HepG2 (cell line): Measurements from ENCODE around the gene OR10X1. TPM values are rescaled to one million over a fixed set of nuclear protein-coding genes. Genes with fewer than 3 reads are reported as not detected.

Source experiments
- ATAC-seq: fragments of 200-7000 bp; cut with Tn5 transposase; 3 replicates; pipeline ENCODE4 v1.9.1; 2020; ENCODE audit warnings: mild to moderate bottlenecking, moderate library complexity
- BruUV-seq: library from RNA; stranded (reverse); fragments of 400-500 nt; replicated peaks from 2 replicates; lab custom pipeline; 2021; lab: Mats Ljungman, UMichigan
- CTCF ChIA-PET: fragments of 300-600 bp; formaldehyde crosslinking; extraction: SDS; loops from one replicate; lab custom pipeline; 2021; ENCODE audit warnings: low total read pairs, inconsistent platforms, low intra/inter-chr PET ratio; lab: Yijun Ruan, JAX
- POLR2A ChIA-PET: fragments of 350-600 bp; sonication (Branson Sonifier 250); formaldehyde crosslinking; loops from one replicate; lab custom pipeline; 2020; ENCODE audit warnings: antibody characterized with exemption, inconsistent platforms; lab: Yijun Ruan, JAX
- DNase-seq: peaks from one replicate; pipeline ENCODE4 v3.0.0-alpha.2; 2015; ENCODE audit warnings: low spot score
- FAIRE-seq: peaks from 3 replicates; lab custom pipeline; 2011; peaks lifted over from hg19 to GRCh38; lab: Jason Lieb, UNC
- H2AFZ ChIP-seq: one replicate; pipeline ENCODE4 v1.6.1; 2011; ENCODE audit warnings: low read length, inconsistent platforms
- H3K27ac ChIP-seq: fragments of 300-600 bp; 3 replicates; pipeline ENCODE4 v1.8.0; 2011; ENCODE audit warnings: mixed run types, mild to moderate bottlenecking, mixed read lengths, low read length, inconsistent platforms; ENCODE audit not compliant: insufficient read depth; ENCODE audit errors: extremely low read length
- H3K27me3 ChIP-seq, 2 experiments: fragments of 200-600 bp in 1 of 2; 2 replicates in 1 of 2; 3 replicates in 1 of 2; pipeline versions ENCODE4 v1.6.0 to v1.8.0; 2011; ENCODE audit warnings: low read length in 2 of 2, mild to moderate bottlenecking in 2 of 2, moderate library complexity in 2 of 2, inconsistent platforms in 1 of 2; ENCODE audit not compliant: insufficient read depth in 2 of 2, control insufficient read depth in 1 of 2
- H3K36me3 ChIP-seq, 2 experiments: fragments of 200-600 bp in 1 of 2; replicated peaks in 1 of 2; 2 replicates in 1 of 2; 3 replicates in 1 of 2; pipeline versions ENCODE4 v1.5.1 to v1.8.0; 2011; ENCODE audit warnings: low read length in 2 of 2, inconsistent platforms in 1 of 2; ENCODE audit not compliant: insufficient read depth in 2 of 2, control insufficient read depth in 1 of 2
- H3K4me1 ChIP-seq: 2 replicates; pipeline ENCODE4 v1.5.1; 2012; ENCODE audit warnings: low read length, inconsistent platforms; ENCODE audit not compliant: insufficient read depth
- H3K4me2 ChIP-seq: 2 replicates; pipeline ENCODE4 v1.6.0; 2011; ENCODE audit warnings: low read depth, low read length, inconsistent platforms
- H3K4me3 ChIP-seq, 3 experiments: fragments of 200-600 bp in 1 of 3; sonication (generic), shearing (Covaris generic) in 1 of 3; replicated peaks in 1 of 3; 2 replicates each; pipeline ENCODE4 v1.5.1; 2011 to 2016; ENCODE audit warnings: low read length in 3 of 3, inconsistent platforms in 2 of 3, low read depth in 2 of 3, mild to moderate bottlenecking in 2 of 3, control low read depth in 1 of 3, mixed read lengths in 1 of 3; ENCODE audit not compliant: insufficient read depth in 1 of 3
- H3K79me2 ChIP-seq: one replicate; pipeline ENCODE4 v1.6.1; 2011; ENCODE audit warnings: low read length, inconsistent platforms; ENCODE audit not compliant: insufficient read depth
- H3K9ac ChIP-seq: 2 replicates; pipeline ENCODE4 v1.6.0; 2011; ENCODE audit warnings: mild to moderate bottlenecking, low read depth, low read length, inconsistent platforms; ENCODE audit not compliant: insufficient read depth
- H3K9me3 ChIP-seq: 2 replicates; pipeline ENCODE4 v1.5.1; 2012; ENCODE audit warnings: mild to moderate bottlenecking, low read length
- H4K20me1 ChIP-seq: 2 replicates; pipeline ENCODE4 v1.6.0; 2011; ENCODE audit warnings: inconsistent platforms, mild to moderate bottlenecking, low read length, moderate library complexity; ENCODE audit not compliant: insufficient read depth
- ARNTL ChIP-seq: sonication (generic); formaldehyde crosslinking; IDR thresholded peaks from 2 replicates; pipeline ENCODE4 v1.4.0; 2020; ENCODE audit warnings: mild to moderate bottlenecking, missing genetic modification reagents
- CHD2 ChIP-seq: IDR thresholded peaks from 2 replicates; pipeline ENCODE4 v1.6.1; 2011; ENCODE audit warnings: low read depth, low read length, improper control_type of control experiment
- KLF16 ChIP-seq, 2 experiments: sonication (generic) in 1 of 2; formaldehyde crosslinking in 1 of 2; IDR thresholded peaks; 2 replicates each; pipeline versions ENCODE4 v1.6.1 to v1.8.0; 2016 to 2023; ENCODE audit warnings: missing genetic modification reagents in 2 of 2, missing compliant biosample characterization in 1 of 2
- NR2F1 ChIP-seq, 2 experiments: fragments of 450-650 bp in 1 of 2; formaldehyde crosslinking in 1 of 2; IDR thresholded peaks; 2 replicates each; pipeline versions ENCODE4 v1.5.0 to v1.6.1; 2016 to 2020; ENCODE audit warnings: mild to moderate bottlenecking in 1 of 2, missing compliant biosample characterization in 1 of 2, missing genetic modification reagents in 1 of 2, moderate library complexity in 1 of 2
- PHF5A ChIP-seq: IDR thresholded peaks from one replicate; pipeline ENCODE4 v1.6.1; 2018; ENCODE audit warnings: low read depth, missing genetic modification reagents; ENCODE audit not compliant: unreplicated experiment
- POLR2A ChIP-seq, 2 experiments: IDR thresholded peaks; 2 replicates each; pipeline ENCODE4 v1.6.1; 2011; ENCODE audit warnings: low read depth in 2 of 2, low read length in 2 of 2, mild to moderate bottlenecking in 1 of 2, moderate library complexity in 1 of 2; ENCODE audit not compliant: insufficient read depth in 1 of 2
- POLR2AphosphoS2 ChIP-seq: IDR thresholded peaks from 2 replicates; pipeline ENCODE4 v1.6.1; 2011; ENCODE audit warnings: low read depth, low read length, improper control_type of control experiment
- SMAD3 ChIP-seq: sonication (generic); formaldehyde crosslinking; IDR thresholded peaks from 2 replicates; pipeline ENCODE4 v1.4.0; 2020; ENCODE audit warnings: missing genetic modification reagents
- TAF15 ChIP-seq: fragments of 200-400 bp; formaldehyde crosslinking; IDR thresholded peaks from one replicate; pipeline ENCODE4 v1.6.1; 2018; ENCODE audit warnings: mild to moderate bottlenecking, low read depth, low read length; ENCODE audit not compliant: poor library complexity, severe bottlenecking
- TOPORS ChIP-seq: sonication (generic); formaldehyde crosslinking; IDR thresholded peaks from 2 replicates; pipeline ENCODE4 v1.8.0; 2023; ENCODE audit warnings: mild to moderate bottlenecking, missing genetic modification reagents
- ZBTB42 ChIP-seq: sonication (generic); formaldehyde crosslinking; IDR thresholded peaks from 2 replicates; pipeline ENCODE4 v1.5.0; 2020; ENCODE audit warnings: mild to moderate bottlenecking, missing genetic modification reagents
- ZBTB8A ChIP-seq: sonication (generic); formaldehyde crosslinking; IDR thresholded peaks from 2 replicates; pipeline ENCODE4 v1.4.0; 2020; ENCODE audit warnings: mild to moderate bottlenecking, low read depth, missing genetic modification reagents, borderline replicate concordance
- ZNF678 ChIP-seq: sonication (generic); formaldehyde crosslinking; IDR thresholded peaks from 2 replicates; pipeline ENCODE4 v1.4.0; 2020; ENCODE audit warnings: mild to moderate bottlenecking, missing genetic modification reagents
- ZZZ3 ChIP-seq: sonication (generic); formaldehyde crosslinking; IDR thresholded peaks from 2 replicates; pipeline ENCODE4 v1.4.0; 2020; ENCODE audit warnings: missing genetic modification reagents, mild to moderate bottlenecking, borderline replicate concordance
- WGBS: methylation state at CpG from one replicate; pipeline ENCODE4 v1.1.6; 2017; ENCODE audit warnings: low lambda C conversion rate; 5-methylcytosine and 5-hydroxymethylcytosine counted together
- in situ Hi-C: cut with HindIII; loops from 2 replicates; pipeline ENCODE4 v1.10.0; 2017; ENCODE audit warnings: low pct_unique_long_range_greater_than_20kb; ENCODE audit not compliant: extremely low pct_ligation_motif_present
- intact Hi-C: fragments of 100-400 bp; cut with micrococcal nuclease; formaldehyde crosslinking; loops from one replicate; pipeline ENCODE4 v1.10.0; 2022; ENCODE audit not compliant: unreplicated experiment
- polyA plus RNA-seq, 8 experiments: library from polyadenylated mRNA; depleted of rRNA in 3 of 8; stranded (reverse) in 7 of 8; unstranded in 1 of 8; fragments of >200 nt; fragmentation: Illumina TruSeq in 4 of 8; extraction: Trizol in 4 of 8; gene quantifications; 2 replicates each; pipeline versions ENCODE4 v1.2.1 to v1.2.3, GENCODE V29; 2011 to 2016; ENCODE audit warnings: low read depth in 4 of 8, missing spikeins in 1 of 8, mixed read lengths in 1 of 8; ENCODE audit not compliant: insufficient read depth in 1 of 8
- total RNA-seq, 5 experiments: library from RNA; depleted of rRNA; stranded (reverse); fragments of >200 nt; fragmentation: Illumina TruSeq; extraction: Trizol; gene quantifications; 2 replicates each; pipeline ENCODE4 v1.2.3, GENCODE V29; 2016; ENCODE audit warnings: low read depth in 1 of 5
- TF ChIP-seq, protein P1 (sequence below): sonication (generic); formaldehyde crosslinking; IDR thresholded peaks from 2 replicates; pipeline ENCODE4 v1.4.0; 2020; ENCODE audit warnings: missing genetic modification reagents, mild to moderate bottlenecking, borderline replicate concordance
- TF ChIP-seq, protein P2 (sequence below): sonication (generic); formaldehyde crosslinking; IDR thresholded peaks from 2 replicates; pipeline ENCODE4 v1.4.0; 2020; ENCODE audit warnings: missing genetic modification reagents
- TF ChIP-seq, protein P3 (sequence below): sonication (generic); formaldehyde crosslinking; conservative IDR thresholded peaks from 2 replicates; pipeline ENCODE4 v1.4.0; 2020; ENCODE audit warnings: missing genetic modification reagents

The OR10X1 gene
- total and polyA plus RNA-seq, 2 of the 13 experiments (the other 11 are each of a cell fraction or from before 2014, with no cell fraction given), result not detected

DNA sequence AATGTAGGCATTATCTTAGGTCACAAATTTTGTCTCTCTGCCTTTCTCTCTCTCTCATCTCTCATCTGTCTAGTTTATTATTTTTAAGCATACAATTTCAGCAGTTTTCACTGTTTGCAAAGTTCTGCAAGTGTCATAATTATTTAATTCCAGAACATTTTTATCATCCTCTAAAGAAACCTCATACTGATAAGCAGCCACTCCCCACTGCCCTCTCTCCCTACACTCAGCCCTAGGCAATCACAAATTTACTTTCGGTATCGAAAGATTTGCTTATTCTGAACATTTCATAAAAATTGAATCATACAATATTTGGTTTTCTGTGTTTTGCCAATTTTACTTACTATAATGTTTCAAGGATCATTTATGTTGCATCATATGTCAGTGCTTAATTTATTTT is 42.1 kb downstream of the OR10X1 start:
- intact Hi-C loops, result no loop called here
- DNase-seq, result no peak
- no peaks in the 10 kb centered on the region for H3K27me3 ChIP-seq
- POLR2A ChIA-PET, result no interaction called here
- TF ChIP-seq ARNTL (CRISPR knock-in tag), result no peak
- TF ChIP-seq CHD2, result no peak
- TF ChIP-seq, protein P1, sequence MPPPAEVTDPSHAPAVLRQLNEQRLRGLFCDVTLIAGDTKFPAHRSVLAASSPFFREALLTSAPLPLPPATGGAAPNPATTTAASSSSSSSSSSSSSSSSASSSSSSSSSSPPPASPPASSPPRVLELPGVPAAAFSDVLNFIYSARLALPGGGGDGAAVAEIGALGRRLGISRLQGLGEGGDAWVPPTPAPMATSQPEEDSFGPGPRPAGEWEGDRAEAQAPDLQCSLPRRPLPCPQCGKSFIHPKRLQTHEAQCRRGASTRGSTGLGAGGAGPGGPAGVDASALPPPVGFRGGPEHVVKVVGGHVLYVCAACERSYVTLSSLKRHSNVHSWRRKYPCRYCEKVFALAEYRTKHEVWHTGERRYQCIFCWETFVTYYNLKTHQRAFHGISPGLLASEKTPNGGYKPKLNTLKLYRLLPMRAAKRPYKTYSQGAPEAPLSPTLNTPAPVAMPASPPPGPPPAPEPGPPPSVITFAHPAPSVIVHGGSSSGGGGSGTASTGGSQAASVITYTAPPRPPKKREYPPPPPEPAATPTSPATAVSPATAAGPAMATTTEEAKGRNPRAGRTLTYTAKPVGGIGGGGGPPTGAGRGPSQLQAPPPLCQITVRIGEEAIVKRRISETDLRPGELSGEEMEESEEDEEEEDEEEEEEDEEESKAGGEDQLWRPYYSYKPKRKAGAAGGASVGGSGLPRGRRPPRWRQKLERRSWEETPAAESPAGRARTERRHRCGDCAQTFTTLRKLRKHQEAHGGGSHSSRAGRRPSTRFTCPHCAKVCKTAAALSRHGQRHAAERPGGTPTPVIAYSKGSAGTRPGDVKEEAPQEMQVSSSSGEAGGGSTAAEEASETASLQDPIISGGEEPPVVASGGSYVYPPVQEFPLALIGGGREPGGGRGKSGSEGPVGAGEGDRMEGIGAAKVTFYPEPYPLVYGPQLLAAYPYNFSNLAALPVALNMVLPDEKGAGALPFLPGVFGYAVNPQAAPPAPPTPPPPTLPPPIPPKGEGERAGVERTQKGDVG (CRISPR knock-in tag), result no peak
- TF ChIP-seq POLR2A (IDR thresholded peaks at IDR 0.05; ENCODE audit: insufficient read depth in 1 of 2, low read depth in 2 of 2, low read length in 2 of 2), result no peak
- TF ChIP-seq, protein P2, sequence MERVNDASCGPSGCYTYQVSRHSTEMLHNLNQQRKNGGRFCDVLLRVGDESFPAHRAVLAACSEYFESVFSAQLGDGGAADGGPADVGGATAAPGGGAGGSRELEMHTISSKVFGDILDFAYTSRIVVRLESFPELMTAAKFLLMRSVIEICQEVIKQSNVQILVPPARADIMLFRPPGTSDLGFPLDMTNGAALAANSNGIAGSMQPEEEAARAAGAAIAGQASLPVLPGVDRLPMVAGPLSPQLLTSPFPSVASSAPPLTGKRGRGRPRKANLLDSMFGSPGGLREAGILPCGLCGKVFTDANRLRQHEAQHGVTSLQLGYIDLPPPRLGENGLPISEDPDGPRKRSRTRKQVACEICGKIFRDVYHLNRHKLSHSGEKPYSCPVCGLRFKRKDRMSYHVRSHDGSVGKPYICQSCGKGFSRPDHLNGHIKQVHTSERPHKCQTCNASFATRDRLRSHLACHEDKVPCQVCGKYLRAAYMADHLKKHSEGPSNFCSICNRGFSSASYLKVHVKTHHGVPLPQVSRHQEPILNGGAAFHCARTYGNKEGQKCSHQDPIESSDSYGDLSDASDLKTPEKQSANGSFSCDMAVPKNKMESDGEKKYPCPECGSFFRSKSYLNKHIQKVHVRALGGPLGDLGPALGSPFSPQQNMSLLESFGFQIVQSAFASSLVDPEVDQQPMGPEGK (CRISPR knock-in tag), result no peak
- no peak for TF ChIP-seq TAF15
- TF ChIP-seq ZZZ3 (CRISPR knock-in tag), result no peak
- TF ChIP-seq, protein P3, sequence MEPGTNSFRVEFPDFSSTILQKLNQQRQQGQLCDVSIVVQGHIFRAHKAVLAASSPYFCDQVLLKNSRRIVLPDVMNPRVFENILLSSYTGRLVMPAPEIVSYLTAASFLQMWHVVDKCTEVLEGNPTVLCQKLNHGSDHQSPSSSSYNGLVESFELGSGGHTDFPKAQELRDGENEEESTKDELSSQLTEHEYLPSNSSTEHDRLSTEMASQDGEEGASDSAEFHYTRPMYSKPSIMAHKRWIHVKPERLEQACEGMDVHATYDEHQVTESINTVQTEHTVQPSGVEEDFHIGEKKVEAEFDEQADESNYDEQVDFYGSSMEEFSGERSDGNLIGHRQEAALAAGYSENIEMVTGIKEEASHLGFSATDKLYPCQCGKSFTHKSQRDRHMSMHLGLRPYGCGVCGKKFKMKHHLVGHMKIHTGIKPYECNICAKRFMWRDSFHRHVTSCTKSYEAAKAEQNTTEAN (CRISPR knock-in tag), result no peak
- no peak for TF ChIP-seq SMAD3 (CRISPR knock-in tag)
- TF ChIP-seq KLF16 (CRISPR knock-in tag; IDR thresholded peaks at IDR 0.05), result no peak
- TF ChIP-seq PHF5A (CRISPR knock-in tag), result no peak
- TF ChIP-seq TOPORS (CRISPR knock-in tag), result no peak
- TF ChIP-seq ZBTB42 (CRISPR knock-in tag), result no peak
- TF ChIP-seq ZBTB8A, result no peak
- TF ChIP-seq POLR2AphosphoS2, result no peak
- TF ChIP-seq NR2F1 (CRISPR knock-in tag; IDR thresholded peaks at IDR 0.05), result no peak
- no peak for TF ChIP-seq ZNF678 (CRISPR knock-in tag)
- TF ChIP-seq, all 625 proteins: peak for 0
- H3K9me3 ChIP-seq, result no peaks in the 10 kb centered on the region
- WGBS, result 3% methylated on average over 2 of the region's 2 CpGs
- no peaks in the 10 kb centered on the region for H4K20me1 ChIP-seq
- no peak overlapping the region for H2AFZ ChIP-seq
- BruUV-seq, result no TSS peak
- no peaks in the 10 kb centered on the region for H3K4me1 ChIP-seq
- no peak for FAIRE-seq
- no peak overlapping the region for H3K27ac ChIP-seq
- CTCF ChIA-PET, result no interaction called here
- no peak overlapping the region for H3K4me2 ChIP-seq
- no peaks in the 10 kb centered on the region for H3K79me2 ChIP-seq
- no peak for ATAC-seq
- no peak overlapping the region for H3K4me3 ChIP-seq
- in situ Hi-C loops, result no loop called here
- no peaks in the 10 kb centered on the region for H3K36me3 ChIP-seq
- no peak overlapping the region for H3K9ac ChIP-seq
